ENCODE data around the gene INO80E. TPM values are rescaled to one million over a fixed set of nuclear protein-coding genes. Genes with fewer than 3 reads are reported as not detected.
A peak's percentile ranks its signal among the peaks of the same experiment; 100 is the strongest.

INO80E gene
- total and polyA plus RNA-seq, 2 of the 8 experiments (the other 6 are each of a cell fraction or from before 2014, with no cell fraction given): 43.0 to 91.2 TPM

GRCh38 chr16:29995911-29996765, at the start of gene INO80E (continued):
- no peak for TF ChIP-seq CTCF (IDR thresholded peaks at IDR 0.05; ENCODE audit: control extremely low read depth in 1 of 3, insufficient read depth in 1 of 3, low read depth in 1 of 3, low read length in 3 of 3)
- peak; percentile 38 for TF ChIP-seq SAP30 (IDR thresholded peaks at IDR 0.05; ENCODE audit: insufficient read depth, insufficient replicate concordance, low read length)
- TF ChIP-seq GABPA (IDR thresholded peaks at IDR 0.05; ENCODE audit: borderline replicate concordance, insufficient read depth, low read length): no peak; the same call in 1 of the 2 replicates
- peak; percentile 85 for TF ChIP-seq KDM4A (IDR thresholded peaks at IDR 0.05; ENCODE audit: low read depth, low read length, severe bottlenecking)
